ENCODE measurements around the gene CERS3.

- TF ChIP-seq EZH2 (IDR thresholded peaks at IDR 0.05) (no peak), FOXP2 (optimal IDR thresholded peaks at IDR 0.05; ENCODE audit: control extremely low read depth, extremely low read length, insufficient read depth) (no peak), POLR2AphosphoS5 (IDR thresholded peaks at IDR 0.05; ENCODE audit: borderline replicate concordance, low read depth, low read length) (no peak)
Measured at GRCh38 chr15:100537331-100537730, 8.6 kb upstream of the CERS3 start.
